Activated T-helper 9 cell treated with anti-CD3 and anti-CD28 coated beads, Interleukin-2, amount 50 U/mL, for 16 hours (primary cell): ENCODE data around the gene EMC6.
"Not testable (repeated sequence)": the region's sequence is repeated elsewhere in the genome, so short reads cannot be mapped to it uniquely, and the experiment has no call there.

Experiments used
- DNase-seq: peaks from one replicate; pipeline ENCODE4 v3.0.0-alpha.2; 2020; ENCODE audit warnings: low read depth

Gene EMC6

DNA sequence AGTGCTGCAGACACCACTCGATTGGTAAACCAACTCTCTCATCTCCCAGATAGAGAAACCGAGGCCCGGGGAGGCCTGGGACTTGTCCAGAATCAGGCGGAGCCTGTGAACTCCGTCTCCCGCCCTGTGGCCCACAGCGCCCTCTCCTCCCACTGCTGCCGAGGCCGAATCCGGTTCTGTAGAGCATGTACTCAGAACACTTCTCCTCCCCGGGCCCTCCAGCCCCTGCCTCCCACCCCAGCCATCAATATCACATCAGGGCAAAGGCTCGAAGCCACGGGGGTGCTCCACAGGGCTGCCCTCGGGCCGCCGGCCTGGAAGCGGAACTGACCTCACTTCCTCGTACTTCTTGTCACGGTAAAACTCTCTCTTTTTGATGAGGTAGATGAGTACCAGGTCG lies 13.0 kb downstream of the EMC6 start:
- DNase-seq = no peak

DNA sequence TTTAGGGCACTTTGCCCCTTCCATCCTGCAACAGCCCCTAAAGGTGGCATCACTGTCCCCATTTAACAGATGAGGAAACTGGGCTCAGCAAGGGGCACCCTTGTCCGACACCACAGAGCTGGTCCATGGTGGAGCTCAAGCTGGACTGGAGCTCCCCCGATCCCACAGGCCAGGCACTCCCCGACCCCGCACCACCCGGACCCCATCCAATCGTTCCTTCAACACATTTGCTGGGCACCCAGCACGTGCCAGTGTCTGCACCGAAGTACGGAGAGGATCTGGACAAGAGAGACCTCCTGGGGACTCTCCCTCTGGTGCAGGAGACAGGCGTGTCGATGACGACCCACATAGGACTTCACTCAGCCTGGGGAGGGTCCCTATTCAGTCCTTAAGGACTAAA lies 13.4 kb downstream of the EMC6 start:
- no peak for DNase-seq

DNA sequence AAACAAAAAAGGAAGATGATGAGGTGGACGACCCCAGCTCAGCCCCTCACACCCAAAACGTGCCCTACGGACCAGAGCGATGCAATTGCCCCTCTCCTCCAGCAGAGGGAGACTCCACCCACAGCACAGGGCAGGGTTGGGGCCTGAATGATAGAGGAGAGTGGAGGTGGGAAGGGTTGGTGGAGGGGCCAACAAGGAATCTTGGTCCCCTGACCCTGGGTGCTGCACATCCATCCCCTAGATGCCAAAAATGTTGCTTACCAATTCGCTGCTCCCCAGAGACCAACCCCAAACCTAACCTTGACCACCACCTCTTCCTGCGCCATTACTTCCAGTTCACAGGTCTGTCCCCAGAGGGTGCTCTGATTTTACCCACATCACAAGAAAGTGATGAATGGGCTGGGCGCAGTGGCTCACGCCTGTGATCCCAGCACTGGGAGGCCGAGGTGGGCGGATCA lies 14.5 kb downstream of the EMC6 start:
- peak; percentile 41 for DNase-seq

DNA sequence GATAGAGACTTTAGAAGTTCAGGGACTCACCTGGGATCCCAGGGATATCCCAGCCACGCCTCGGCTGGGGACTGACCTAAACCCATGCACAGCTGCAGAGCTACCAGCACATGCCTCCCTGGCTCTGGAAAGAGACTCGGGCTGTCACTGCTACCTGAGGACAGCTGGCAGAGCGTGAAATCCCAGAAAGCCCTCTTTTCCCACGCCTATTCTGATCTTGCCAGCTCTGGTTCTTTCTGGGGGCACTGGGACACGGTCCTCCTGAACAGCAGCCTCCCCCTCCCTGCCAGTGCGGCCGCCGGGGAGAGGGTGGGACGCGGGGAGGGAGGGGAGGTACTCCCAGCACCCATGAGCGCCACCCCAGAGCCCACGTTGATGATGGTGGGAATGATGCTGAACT lies 16.6 kb downstream of the EMC6 start:
- no peak for DNase-seq

DNA sequence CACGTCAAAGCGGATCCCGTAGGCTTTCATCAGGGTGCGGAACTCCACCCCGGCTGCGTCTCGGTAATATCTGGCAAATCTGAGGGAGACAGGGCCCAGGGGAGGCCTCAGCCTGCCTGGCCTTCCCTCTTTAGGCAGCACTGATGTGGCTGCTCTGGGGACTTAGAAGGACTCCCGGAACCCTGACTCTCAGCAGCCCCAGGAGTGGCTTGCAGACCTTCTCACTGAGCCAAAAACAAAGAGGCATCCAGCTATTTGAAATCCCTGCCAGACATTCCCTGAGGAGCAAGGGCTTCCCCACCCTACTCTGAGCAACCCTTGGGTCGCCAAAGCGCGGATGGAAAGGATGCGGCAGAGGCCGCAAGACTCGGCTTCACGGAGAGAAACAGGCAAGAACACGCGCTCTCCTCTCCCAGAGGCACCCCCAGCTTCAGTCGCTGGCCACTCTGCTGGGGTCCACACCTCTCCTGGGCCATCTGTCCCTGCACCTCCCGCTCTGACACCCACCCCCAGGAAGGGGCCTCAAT lies 19.5 kb downstream of the EMC6 start:
- no peak for DNase-seq

DNA sequence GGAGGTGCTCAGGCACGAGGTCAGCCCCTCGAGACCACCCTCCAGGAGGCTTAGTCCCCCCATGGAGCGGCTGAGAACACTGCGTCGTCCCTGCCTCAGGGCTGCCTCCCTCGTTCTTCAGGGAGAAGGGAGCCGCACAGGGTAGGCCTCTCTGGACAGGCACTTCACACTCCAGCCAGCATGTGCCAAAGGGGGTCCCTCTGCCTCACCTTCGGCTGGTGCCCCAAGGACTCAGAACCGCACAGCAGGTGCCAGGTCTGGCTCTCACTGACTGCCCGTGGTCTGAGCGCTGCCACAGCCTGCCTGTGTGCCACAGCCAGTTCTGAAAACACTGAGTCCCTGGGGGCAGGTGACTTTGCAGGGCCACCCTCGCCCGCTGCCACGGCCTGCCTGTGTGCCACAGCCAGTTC lies 20.2 kb downstream of the EMC6 start:
- DNase-seq = no peak

DNA sequence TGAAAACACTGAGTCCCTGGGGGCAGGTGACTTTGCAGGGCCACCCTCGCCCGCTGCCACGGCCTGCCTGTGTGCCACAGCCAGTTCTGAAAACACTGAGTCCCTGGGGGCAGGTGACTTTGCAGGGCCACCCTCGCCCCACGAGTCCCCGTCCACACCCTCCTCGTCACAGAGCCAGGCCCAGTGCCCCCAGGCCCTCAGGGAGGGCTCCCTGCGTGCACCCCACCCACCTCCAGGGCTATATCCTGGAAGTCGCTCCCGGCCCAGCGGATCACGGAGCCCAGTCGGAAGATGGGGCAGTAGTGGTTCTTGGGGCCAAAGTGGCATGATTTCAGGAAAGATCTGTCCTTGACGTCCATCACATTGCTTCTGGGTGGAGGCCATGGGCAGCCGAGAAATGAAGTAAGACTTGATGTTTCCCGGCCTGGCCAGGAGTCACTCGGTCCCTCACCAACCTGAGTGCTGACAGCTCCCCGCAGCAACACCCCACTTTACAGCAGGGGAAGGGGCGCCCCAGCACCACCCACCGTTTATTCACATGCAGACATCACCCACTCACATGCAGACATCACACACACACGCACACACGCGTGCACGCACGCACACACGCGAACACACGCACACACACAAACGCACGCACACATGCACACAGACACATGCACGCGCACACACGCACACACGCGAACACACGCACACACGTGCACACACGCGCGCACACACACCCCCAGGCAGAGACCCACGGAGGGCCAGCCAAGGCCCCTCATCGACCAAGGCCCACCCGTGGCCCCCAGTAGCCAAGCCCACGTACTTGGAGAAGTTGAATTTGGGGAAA lies 20.9 kb downstream of the EMC6 start:
- no peak for DNase-seq

DNA sequence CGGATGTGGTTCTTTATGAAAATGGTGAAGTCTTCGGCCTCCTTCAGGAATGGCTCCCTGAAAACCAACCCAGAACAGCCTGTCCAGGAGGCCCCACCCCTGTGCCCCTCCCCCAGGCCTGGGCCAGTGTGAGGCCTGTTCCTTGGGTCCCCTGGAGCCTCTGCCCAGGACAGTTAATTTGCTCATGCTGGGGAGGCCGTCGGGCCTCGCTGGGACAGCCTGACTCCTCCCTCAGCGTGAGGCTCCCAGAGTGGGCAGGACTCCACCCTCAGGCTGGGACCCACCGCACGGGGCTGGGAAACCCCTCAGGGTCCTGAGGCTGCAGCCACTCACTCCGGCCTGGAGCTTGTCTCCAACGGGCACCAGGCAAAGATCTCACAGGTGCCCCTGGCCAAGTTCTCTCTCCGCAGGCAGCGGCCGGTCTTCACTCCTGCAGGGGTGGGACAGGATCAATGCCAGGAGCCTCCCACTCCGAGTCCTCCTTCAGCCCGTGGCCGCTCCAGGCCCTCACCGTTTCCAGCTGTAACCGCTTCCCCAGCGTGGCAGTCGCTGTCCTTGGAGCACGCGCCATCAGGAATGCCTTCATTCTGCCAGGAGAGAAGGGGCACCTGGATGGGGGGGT lies 21.6 kb downstream of the EMC6 start:
- DNase-seq = no peak

DNA sequence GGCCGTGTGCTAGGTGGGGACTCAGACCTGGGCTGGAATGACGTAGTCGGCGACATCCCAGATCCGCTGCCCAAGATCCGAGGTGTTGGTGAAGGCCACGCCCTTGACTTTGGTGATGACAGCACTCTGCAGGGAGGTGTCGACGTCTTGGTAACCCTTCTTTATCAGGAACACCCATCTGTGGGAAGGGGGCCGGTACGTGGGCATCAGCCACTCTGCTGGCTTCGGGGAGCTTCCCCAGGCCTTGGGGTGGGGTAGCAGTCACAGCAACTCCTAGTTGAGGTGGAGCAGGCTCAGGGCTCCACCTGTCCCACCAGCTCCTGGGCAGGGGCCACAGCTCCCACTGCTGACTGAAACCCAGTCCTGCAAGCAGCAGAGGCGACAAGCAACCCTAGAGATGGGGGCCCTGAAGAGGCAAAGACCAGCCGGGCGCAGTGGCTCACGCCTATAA lies 23.0 kb downstream of the EMC6 start:
- no peak for DNase-seq

DNA sequence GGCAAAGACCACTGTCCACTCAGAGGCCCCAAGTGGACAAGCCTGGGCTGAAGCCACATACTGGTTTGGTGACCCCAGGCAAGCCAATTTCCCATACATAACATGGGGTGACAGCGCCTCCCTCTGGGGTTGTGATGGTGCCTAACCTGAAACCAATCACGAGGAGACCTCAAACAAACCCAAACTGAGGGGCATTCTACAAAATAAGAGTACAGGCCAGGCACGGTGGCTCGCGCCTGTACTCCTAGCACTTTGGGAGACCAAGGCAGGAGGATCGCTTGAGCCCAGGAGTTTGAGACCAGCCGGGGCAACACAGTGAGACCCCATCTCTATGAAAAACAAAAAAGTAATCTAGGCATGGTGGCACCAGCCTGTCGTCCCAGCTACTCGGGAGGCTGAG lies 23.7 kb downstream of the EMC6 start:
- DNase-seq = no peak

DNA sequence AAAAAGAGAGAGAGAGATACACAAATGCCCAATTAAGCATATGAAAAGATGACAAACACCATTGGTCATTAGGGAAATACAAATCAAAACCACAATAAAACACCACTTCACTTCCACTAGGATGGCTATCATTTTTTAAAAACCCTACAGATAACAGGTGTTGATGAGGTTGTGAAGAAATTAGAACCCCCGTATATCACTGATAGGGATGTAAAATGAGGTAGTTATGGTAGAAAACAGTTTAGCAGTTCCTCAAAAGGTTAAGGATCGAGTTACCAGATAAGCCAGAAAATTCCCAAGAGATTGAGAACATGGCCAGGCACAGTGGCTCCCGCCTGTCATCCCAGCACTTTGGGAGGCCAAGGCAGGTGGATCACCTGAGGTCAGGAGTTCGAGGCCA lies 24.5 kb downstream of the EMC6 start:
- no peak for DNase-seq

DNA sequence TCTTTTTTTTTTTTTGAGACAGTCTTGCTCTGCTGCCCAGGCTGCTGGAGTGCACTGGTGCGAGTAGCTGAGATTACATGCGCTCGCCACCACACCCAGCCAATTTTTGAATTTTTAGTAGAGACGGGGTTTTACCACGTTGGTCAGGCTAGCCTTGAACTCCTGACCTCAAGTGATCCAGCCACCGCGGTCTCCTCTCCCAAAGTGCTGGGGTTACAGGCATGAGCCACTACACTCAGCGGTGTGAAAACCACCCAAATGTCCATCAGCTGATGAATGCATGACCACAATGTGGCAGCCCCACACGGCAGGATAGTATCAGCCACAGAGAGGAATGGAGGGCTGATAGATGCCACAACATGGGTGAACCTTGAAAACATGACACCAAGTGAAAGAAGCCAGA lies 25.2 kb downstream of the EMC6 start:
- DNase-seq = peak; percentile 17

DNA sequence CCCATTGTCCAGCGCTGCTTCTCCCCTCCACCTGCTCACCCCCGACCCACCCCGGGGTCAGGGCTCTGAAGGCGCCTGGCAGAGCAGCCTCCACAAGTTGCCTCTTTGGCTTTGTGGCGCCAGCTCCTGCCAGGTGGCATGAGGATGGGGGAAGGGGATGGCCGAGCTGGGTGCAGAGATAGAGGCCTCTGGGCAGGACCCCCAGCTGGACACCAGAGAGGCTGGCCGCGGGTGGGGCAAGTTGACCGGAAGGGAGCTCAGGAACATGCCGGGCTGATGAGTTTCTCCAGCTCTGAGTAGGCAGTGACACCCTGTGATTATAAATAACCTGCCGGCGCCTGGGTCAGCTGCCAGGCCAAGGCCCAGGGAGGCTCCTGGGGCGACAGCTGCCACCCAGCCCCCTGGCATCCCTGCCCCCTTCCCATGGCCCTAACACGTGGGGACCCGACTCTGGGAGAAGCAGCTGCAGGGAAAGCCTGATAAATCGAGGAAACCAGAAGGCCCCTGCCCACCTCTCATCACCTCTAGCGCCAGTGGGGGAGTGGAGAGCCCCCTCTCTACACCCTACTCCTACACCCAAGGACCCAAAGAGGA lies 26.6 kb downstream of the EMC6 start:
- DNase-seq = no peak

DNA sequence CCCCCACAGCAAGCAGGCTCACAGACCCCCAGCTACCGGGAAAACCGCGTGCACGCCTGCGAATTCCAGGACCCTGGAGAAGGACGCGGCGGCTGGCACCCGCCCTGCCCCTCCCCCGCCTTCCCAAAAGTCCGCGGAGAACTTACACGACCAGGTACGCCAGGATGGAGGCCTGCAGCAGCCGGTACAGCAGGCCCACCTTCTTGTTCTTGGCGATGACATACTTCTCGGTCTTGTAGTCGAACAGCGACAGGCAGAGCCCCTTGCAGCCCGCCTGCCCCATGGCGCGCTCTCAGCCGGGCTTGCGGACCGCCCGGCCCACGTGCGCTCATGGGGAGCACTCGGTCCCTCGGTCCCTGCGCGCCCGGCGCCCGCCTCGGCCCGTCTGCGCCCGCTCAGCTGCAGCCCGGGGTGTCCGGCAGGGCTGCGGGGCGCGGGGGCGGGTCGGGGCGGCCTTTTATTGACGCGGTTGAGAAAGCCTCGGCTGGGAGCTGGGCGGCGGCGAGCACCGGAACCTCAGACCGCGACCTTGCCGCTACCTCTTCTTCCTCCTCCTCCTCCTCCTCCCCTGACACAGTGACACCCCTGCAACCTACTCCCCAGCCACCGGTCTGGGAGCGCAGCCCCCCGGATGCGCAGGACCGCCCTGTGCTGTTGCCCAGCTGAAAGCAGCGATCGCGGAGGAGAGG lies 27.3 kb downstream of the EMC6 start, which contains the start of gene P2RX5:
Gene P2RX5 (minus strand): TSS at position 433 of the 689 bp plus-strand sequence. CDS start 150 bp downstream, at position 283.
- DNase-seq = no peak

DNA sequence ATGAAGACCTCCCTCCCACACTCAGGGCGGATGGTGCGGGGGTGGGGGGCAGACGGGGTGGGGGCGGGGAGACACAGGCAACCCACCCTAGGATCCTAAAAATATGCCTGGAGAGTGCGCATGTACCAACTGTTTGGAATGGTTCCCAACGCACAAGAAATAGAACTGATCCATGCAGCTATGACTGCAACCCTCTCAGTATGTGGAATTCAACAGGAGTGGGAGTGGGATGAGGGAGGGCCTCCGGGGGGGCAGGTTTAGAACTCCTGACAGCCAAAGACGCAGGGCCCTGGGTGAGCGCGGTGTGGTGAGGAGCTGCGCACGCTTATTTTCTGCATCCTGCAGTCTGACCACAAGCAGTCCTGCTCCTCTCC lies 28.5 kb downstream of the EMC6 start:
- no peak for DNase-seq

DNA sequence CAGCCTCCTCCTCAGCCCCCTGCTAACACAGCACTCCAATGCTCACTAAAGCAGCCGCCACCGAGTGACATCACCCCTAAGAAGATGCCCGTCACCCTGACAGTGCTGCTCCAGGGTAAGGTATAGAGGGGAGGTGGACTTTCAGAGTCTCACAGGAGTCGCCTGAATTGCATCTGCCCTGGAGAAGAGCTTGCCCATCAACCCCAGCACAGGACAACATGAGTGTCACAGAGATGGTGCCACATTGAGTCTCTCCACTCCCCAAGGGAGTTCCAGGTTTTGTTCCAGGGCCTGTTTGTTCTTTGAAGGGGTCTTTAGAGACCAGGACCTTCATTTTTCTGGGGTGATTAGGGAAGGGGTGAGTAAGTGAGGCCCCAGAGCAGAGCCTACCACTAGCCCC lies 29.5 kb downstream of the EMC6 start:
- no peak for DNase-seq

DNA sequence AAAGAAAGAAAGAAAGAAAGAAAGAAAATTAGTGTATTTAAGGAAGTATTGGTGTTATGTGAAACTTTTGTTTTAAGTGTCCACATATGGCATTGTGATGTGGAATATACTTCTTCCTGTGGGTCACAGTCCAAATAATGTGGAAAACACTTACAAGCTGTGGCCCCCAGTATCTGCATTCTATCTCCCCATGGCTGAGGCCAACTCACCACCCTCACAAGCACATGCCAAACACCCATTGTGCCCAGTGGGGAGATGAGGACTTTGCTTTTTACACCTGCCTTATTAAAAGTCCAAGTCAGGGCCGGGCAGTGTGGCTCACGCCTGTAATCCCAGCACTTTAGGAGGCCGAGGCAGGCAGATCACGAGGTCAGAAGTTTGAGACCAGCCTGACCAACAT lies 31.3 kb downstream of the EMC6 start:
- no peak for DNase-seq

DNA sequence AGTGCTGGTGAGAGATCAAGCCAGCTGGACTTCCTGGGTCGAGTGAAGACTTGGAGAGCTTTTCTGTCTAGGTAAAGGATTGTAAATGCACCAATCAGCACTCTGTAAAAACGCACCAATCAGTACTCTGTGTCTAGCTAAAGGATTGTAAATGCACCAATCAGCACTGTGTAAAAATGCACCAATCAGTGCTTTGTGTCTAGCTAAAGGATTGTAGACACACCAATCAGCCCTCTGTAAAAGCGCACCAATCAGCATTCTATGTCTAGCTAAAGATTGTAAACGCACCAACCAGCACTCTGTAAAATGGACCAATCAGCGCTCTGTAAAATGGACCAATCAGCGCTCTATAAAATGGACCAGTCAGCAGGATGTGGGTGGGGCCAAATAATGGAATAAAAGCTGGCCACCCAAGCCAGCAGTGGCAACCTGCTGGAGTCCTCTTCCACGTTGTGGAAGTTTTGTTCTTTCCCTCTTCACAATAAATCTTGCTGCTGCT lies 33.5 kb downstream of the EMC6 start:
- DNase-seq = not testable (repeated sequence)

DNA sequence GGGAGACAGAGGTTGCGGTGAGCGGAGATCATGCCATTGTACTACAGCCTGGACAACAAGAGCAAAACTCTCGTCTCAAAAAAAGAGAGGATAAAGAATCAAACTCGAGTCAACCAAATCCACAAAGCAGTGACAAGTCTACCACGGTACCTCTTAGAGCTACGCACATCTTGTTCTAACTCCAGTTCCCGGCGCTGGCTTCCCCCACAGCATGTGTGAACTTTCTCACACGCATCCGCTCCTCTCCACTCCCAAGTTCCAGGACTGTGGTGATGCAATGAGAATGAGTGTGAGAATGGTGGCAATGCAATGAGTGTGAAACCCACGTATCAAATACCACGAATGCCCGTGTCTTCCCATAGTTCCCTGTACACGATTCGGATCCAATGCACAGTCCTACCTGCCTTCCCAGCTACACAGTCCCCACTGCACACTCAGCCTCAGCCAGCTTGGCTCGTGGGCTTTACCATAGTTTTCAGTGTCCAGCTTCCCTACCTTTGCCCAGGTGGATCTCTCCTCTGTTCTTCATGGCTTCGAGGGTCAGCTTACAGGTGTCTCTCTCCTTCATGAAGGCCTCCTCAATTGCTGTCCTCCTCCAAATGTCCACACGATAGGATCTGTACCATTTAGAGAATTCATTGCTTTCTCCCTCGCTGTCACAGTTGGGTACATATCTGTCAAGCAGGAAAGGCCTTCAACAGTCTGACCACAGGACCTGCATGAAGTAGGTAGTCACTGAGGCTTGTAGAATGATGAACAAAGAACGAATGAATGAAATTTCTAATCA lies 36.5 kb downstream of the EMC6 start:
- DNase-seq = no peak

DNA sequence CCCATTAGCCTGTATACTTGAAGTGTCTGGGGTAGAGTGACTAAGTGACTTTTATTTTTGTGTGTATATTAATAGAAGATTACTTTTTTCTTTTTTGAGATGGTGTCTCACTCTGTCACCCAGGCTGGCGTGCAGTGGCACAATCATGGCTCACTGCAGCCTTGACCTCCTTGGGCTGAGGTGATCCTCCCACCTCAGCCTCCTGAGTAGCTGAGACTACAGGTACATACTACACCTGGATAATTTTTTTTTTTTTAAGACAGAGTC lies 37.0 kb downstream of the EMC6 start:
- DNase-seq = not testable (repeated sequence)

DNA sequence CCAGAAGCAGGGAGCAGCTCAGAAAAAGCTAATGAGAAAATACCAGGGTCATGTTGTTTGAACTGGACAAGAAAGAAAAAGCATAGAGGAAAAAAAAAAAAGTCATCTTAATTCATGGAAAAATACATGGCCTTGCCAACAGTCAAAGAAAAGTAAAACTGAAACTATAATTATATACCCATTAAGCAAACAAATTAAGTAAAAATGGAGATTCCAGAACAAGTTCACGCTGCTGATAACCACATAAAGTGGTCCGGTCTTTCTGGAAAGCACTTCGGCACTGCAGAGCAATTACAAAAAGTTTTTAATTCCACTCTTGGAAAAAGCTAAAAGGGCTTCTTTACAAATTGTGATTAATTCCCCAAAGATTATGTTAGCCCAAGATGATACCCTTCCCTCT lies 39.8 kb downstream of the EMC6 start:
- no peak for DNase-seq

DNA sequence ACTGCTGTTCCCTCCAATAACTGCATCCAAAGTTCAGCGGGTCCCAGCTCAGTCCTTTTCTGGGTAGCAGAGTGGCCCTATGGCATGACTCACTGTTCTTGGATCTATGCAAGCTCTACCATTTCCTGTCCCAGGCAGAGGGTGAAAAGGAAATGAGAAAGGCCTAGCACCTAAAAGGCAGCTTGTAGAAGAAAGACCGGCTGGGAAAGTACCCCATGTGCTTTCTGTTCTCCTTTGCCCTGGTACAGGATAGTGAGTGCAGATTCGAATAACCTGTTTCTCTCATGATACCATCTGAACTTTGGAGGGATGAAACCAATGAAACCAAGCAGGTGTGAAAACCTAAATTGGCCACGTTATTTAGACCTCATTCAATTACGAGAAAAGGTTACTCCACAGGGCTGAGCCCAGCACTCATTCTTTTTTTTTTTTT lies 42.4 kb downstream of the EMC6 start:
- peak; percentile 47 for DNase-seq
